ENCODE results near the gene TMA7.

- TF ChIP-seq POLR2A (IDR thresholded peaks at IDR 0.05) (no peak), CTCF (IDR thresholded peaks at IDR 0.05) (no peak)
Observed at GRCh38 chr3:48467473-48468267, 27.6 kb downstream of the TMA7 start.
